Stimulated activated CD8-positive, alpha-beta memory T cell treated with anti-CD3 and anti-CD28 coated beads, Interleukin-12 subunit alpha, Interleukin-12 subunit beta, amount 100 ng/mL, for 1 hour (primary cell): ENCODE measurements around the gene GMIP.

ENCODE experiments used
- DNase-seq: peaks from one replicate; pipeline ENCODE4 v3.0.0-alpha.2; 2020; ENCODE audit warnings: low read depth

Gene GMIP

GRCh38 chr19:19657397-19657783 is 13.9 kb upstream of the GMIP start:
- DNase-seq, result no peak

- no peak for DNase-seq
Measured at GRCh38 chr19:19656451-19657396, 13.3 kb upstream of the GMIP start.

GRCh38 chr19:19655641-19656343 is 12.3 kb upstream of the GMIP start:
- DNase-seq, result no peak

- no peak for DNase-seq
Measured at GRCh38 chr19:19655051-19655594, 11.7 kb upstream of the GMIP start.

- no peak for DNase-seq
Measured at GRCh38 chr19:19654441-19654840, 11.0 kb upstream of the GMIP start.

GRCh38 chr19:19653597-19654147 is 10.2 kb upstream of the GMIP start:
- DNase-seq, result no peak

- no peak for DNase-seq
Measured at GRCh38 chr19:19652482-19653295, 9.2 kb upstream of the GMIP start.

- no peak for DNase-seq
Measured at GRCh38 chr19:19651076-19651475, 7.6 kb upstream of the GMIP start.

GRCh38 chr19:19650331-19650730 is 6.9 kb upstream of the GMIP start:
- no peak for DNase-seq

GRCh38 chr19:19649580-19649995 is 6.1 kb upstream of the GMIP start:
- no peak for DNase-seq

GRCh38 chr19:19649155-19649554 is 5.7 kb upstream of the GMIP start:
- DNase-seq, result no peak

GRCh38 chr19:19647037-19647835 is 3.8 kb upstream of the GMIP start:
- DNase-seq, result no peak

GRCh38 chr19:19645233-19645870 is 1.9 kb upstream of the GMIP start:
- no peak for DNase-seq

GRCh38 chr19:19644054-19644388 is 564 bp upstream of the GMIP start:
- no peak for DNase-seq

GRCh38 chr19:19642506-19643157 is 825 bp downstream of the GMIP start:
- DNase-seq, result no peak

- no peak for DNase-seq
Measured at GRCh38 chr19:19637523-19638251, 5.8 kb downstream of the GMIP start.

GRCh38 chr19:19637186-19637522 is 6.3 kb downstream of the GMIP start:
- DNase-seq, result no peak

- no peak for DNase-seq
Measured at GRCh38 chr19:19636573-19637185, 6.8 kb downstream of the GMIP start.

- no peak for DNase-seq
Measured at GRCh38 chr19:19635313-19635702, 8.1 kb downstream of the GMIP start.
